Neutrophil (primary cell): ENCODE data around the gene ABHD8.

Experiments used
- H3K27ac ChIP-seq: fragments of 200-600 bp; sonication (generic); 2 replicates; pipeline ENCODE4 v1.5.1; 2016; ENCODE audit warnings: mild to moderate bottlenecking, moderate library complexity
- H3K27me3 ChIP-seq: fragments of 200-600 bp; sonication (generic); 2 replicates; pipeline ENCODE4 v1.6.0; 2016; ENCODE audit warnings: mild to moderate bottlenecking
- H3K36me3 ChIP-seq: fragments of 200-600 bp; sonication (generic); 2 replicates; pipeline ENCODE4 v1.5.1; 2017
- H3K4me1 ChIP-seq, 2 experiments: fragments of 200-600 bp in 1 of 2; sonication (generic) in 1 of 2; 1 replicate in 1 of 2; 2 replicates in 1 of 2; pipeline versions ENCODE4 v1.5.1 to v1.6.1; 2013 to 2016; ENCODE audit warnings: low read depth in 1 of 2, low read length in 1 of 2, mild to moderate bottlenecking in 1 of 2, moderate library complexity in 1 of 2; ENCODE audit not compliant: control insufficient read depth in 1 of 2, insufficient read depth in 1 of 2
- H3K4me3 ChIP-seq, 2 experiments: fragments of 200-600 bp in 1 of 2; sonication (generic) in 1 of 2; 1 replicate in 1 of 2; 2 replicates in 1 of 2; pipeline ENCODE4 v1.5.1; 2013 to 2016; ENCODE audit warnings: low read depth in 1 of 2, low read length in 1 of 2, mild to moderate bottlenecking in 1 of 2, moderate library complexity in 1 of 2
- H3K9me3 ChIP-seq: fragments of 200-600 bp; sonication (generic); 2 replicates; pipeline ENCODE4 v1.5.1; 2016
- CTCF ChIP-seq: fragments of 200-600 bp; sonication (generic); IDR thresholded peaks from 2 replicates; pipeline ENCODE4 v1.5.1; 2016; ENCODE audit warnings: antibody characterized with exemption

The ABHD8 gene

DNA sequence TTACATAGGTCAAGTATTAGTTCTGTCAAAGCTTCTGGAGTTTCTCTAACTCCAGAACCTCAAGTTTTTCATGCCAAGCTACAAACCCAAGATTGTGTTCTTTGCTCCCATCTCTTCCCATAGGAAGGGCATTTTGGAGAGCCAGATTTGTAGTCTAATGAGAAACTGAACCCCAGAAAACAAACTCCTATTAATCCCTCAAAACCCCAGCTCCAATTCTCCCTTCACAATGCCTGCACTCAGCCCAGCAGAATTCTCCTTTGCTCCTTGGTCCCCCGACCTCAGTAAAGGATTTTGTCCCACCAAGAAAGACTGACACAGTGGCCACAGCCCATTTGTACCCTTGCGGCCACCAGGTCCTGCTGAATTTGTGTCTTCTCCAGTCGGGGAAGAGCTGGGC is 47.1 kb downstream of the ABHD8 start:
- no peak overlapping the region for H3K27ac ChIP-seq
- no peak for TF ChIP-seq CTCF
- H3K9me3 ChIP-seq = no peaks in the 10 kb centered on the region
- no peaks in the 10 kb centered on the region for H3K36me3 ChIP-seq
- peaks cover 0 to 4% of the 10 kb centered on the region in 2 experiments for H3K4me1 ChIP-seq
- no peak overlapping the region for H3K4me3 ChIP-seq
- no peaks in the 10 kb centered on the region for H3K27me3 ChIP-seq

DNA sequence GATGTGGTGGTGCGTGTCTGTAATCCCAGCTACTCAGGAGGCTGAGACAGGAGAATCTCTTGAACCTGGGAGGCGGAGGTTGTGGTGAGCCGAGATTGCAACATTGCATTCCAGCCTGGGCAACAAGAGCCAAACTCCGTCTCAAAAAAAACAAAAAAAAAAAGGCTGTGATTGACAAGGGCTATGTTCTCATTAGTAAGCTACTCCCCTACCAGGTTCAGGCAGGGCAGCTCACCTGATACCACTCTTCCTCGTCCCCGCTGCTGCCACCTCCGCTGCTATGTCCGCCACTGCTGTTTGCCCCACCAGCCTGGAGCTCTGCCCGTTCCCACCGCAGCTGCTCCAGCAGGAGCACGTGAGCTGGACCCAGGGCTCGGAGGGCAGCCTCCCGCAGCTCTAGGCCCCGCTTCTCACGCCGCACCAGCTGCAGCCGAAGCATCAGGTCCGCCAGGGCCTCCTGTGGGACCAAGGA is 48.0 kb downstream of the ABHD8 start:
- Histone ChIP-seq H3K4me3 (no peak overlapping the region), H3K9me3 (no peaks in the 10 kb centered on the region), H3K27ac (no peak overlapping the region), H3K4me1 (no peaks in the 10 kb centered on the region), H3K36me3 (no peaks in the 10 kb centered on the region), H3K27me3 (no peaks in the 10 kb centered on the region)
- no peak for TF ChIP-seq CTCF

- Histone ChIP-seq H3K4me3 (no peak overlapping the region), H3K27me3 (no peaks in the 10 kb centered on the region), H3K4me1 (no peaks in the 10 kb centered on the region), H3K9me3 (no peaks in the 10 kb centered on the region), H3K27ac (no peak overlapping the region), H3K36me3 (no peaks in the 10 kb centered on the region)
- TF ChIP-seq CTCF = no peak
Measured at GRCh38 chr19:17254636-17255035, 48.6 kb downstream of the ABHD8 start.

DNA sequence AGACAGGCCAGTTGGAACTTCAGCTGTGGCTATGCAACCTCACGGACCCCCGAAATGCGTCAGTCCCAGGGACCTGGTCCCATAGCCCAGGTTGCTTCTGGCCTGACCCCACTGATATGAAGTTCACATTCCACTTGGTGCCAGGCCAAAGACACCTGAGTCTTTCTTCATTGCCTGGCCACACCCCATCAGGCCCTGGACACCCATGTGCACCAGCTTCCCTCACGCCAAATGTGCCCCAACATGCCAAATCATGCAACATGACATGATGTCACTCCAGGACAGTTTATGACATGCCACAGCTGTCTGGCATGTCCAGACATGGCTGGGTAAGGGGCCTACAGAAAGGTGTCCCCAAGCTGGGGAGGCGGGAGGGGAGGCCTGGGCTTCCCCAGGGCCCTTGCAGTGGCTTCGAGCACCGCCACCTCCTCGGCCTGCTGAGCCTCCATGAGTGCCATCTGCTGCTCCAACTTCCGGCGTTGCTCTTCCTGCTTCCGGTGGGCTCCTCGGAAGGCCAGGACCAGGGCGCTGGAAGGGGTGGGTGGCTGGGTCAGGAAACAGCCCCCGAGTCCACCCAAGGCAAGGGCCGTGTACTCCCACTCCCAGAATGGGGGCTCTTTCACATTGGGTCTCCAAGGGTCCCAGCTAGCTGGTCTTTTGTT is 53.2 kb downstream of the ABHD8 start:
- Histone ChIP-seq H3K9me3 (no peaks in the 10 kb centered on the region), H3K27ac (no peak overlapping the region), H3K36me3 (no peaks in the 10 kb centered on the region), H3K4me3 (no peak overlapping the region), H3K27me3 (peaks cover 28% of the 10 kb centered on the region), H3K4me1 (peaks cover 8 to 9% of the 10 kb centered on the region in 2 experiments)
- no peak for TF ChIP-seq CTCF

DNA sequence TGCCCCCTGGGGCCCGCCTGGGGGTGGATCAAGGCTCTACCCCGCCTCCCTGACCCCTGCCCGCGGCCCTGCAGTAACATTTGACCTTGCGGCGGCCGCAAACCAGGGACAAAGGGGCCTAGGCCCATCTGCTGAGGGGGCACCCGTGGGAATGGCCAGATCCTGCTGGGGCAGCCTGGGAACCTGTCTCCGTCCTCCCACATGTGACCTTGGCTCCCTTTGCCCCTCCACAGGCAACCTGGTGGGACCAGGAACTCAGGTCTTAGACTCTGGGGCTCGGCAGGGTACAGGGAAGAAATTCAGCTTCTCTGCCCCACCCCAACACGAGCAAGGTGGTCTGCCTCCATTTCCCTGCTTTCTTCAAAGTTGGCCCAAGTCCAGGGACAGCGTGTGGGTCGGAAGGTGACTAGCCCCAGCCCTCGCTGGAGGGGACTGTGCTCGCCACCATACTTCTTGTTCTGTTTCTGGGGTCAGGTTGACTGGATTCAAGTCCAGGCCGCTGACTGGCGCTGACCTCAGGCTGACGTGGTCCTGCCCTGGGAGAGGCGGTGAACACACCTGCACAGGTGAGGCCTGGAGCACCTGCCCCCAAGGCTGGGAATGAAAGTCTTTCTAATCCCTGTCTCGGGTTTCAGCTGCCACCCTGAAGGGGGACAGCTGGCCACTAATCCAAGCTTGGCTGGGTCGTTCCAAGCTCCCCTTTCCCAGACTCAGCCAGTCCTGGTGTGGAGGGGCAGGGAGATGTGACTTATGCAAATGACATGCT is 55.0 kb downstream of the ABHD8 start:
- peaks cover 46% of the 10 kb centered on the region for H3K27me3 ChIP-seq
- TF ChIP-seq CTCF = no peak
- peaks cover 13% of the 10 kb centered on the region in 2 experiments for H3K4me1 ChIP-seq
- H3K27ac ChIP-seq = no peak overlapping the region
- H3K9me3 ChIP-seq = no peaks in the 10 kb centered on the region
- H3K36me3 ChIP-seq = no peaks in the 10 kb centered on the region
- no peak overlapping the region for H3K4me3 ChIP-seq
